CD14-positive monocyte (primary cell): ENCODE measurements around the gene UFSP1. TPM values are rescaled to one million over a fixed set of nuclear protein-coding genes. Genes with fewer than 3 reads are reported as not detected.

Source experiments
- DNase-seq, 3 donors: peaks; one replicate each; pipeline ENCODE4 v3.0.0-alpha.2; 2011 to 2022
- H2AFZ ChIP-seq: 2 replicates; pipeline ENCODE4 v1.6.0; 2012; ENCODE audit warnings: mild to moderate bottlenecking, low read depth, low read length, inconsistent platforms; ENCODE audit not compliant: insufficient read depth, poor library complexity, severe bottlenecking
- H3K27ac ChIP-seq, 2 donors: 1 replicate in 1 of 2; 2 replicates in 1 of 2; pipeline ENCODE4 v1.5.1; 2012 to 2013; ENCODE audit warnings: low read length in 2 of 2, control low read depth in 1 of 2, inconsistent platforms in 1 of 2, low read depth in 1 of 2, mild to moderate bottlenecking in 1 of 2
- H3K27me3 ChIP-seq, 2 donors: one replicate each; pipeline versions ENCODE4 v1.6.0 to v1.6.1; 2011 to 2013; ENCODE audit warnings: low read length in 2 of 2; ENCODE audit not compliant: control insufficient read depth in 2 of 2, insufficient read depth in 2 of 2
- H3K36me3 ChIP-seq, 2 donors: replicated peaks in 1 of 2; 1 replicate in 1 of 2; 2 replicates in 1 of 2; pipeline versions ENCODE4 v1.5.1 to v1.6.1; 2012 to 2013; ENCODE audit warnings: low read length in 2 of 2, control low read depth in 1 of 2, inconsistent platforms in 1 of 2, mild to moderate bottlenecking in 1 of 2; ENCODE audit not compliant: insufficient read depth in 2 of 2, control insufficient read depth in 1 of 2
- H3K4me1 ChIP-seq, 2 donors: 1 replicate in 1 of 2; 2 replicates in 1 of 2; pipeline versions ENCODE4 v1.5.1 to v1.6.1; 2012 to 2013; ENCODE audit warnings: low read length in 2 of 2, control low read depth in 1 of 2, inconsistent platforms in 1 of 2, mild to moderate bottlenecking in 1 of 2, moderate library complexity in 1 of 2; ENCODE audit not compliant: insufficient read depth in 2 of 2, control insufficient read depth in 1 of 2
- H3K4me2 ChIP-seq: replicated peaks from 2 replicates; pipeline ENCODE3; 2012; ENCODE audit warnings: low read length, moderate library complexity, mild to moderate bottlenecking; ENCODE audit not compliant: poor library complexity, severe bottlenecking; ENCODE audit errors: extremely low read depth
- H3K4me3 ChIP-seq, 3 experiments: fragments of 200-600 bp in 1 of 3; sonication (generic) in 1 of 3; replicated peaks in 1 of 3; 1 replicate in 2 of 3; 2 replicates in 1 of 3; pipeline ENCODE4 v1.5.1; 2011 to 2013; ENCODE audit warnings: low read length in 3 of 3, mild to moderate bottlenecking in 3 of 3, control low read depth in 2 of 3, low read depth in 2 of 3, inconsistent platforms in 1 of 3, moderate library complexity in 1 of 3
- H3K79me2 ChIP-seq: 2 replicates; pipeline ENCODE4 v1.6.0; 2012; ENCODE audit warnings: mild to moderate bottlenecking, control low read depth, inconsistent platforms, low read length, moderate library complexity; ENCODE audit not compliant: insufficient read depth
- H3K9ac ChIP-seq: 2 replicates; pipeline ENCODE4 v1.6.0; 2017; ENCODE audit warnings: low read length, mild to moderate bottlenecking; ENCODE audit not compliant: insufficient read depth, poor library complexity, severe bottlenecking
- H3K9me3 ChIP-seq, 2 donors: replicated peaks in 1 of 2; 1 replicate in 1 of 2; 2 replicates in 1 of 2; pipeline versions ENCODE4 v1.5.1 to v1.6.1; 2012 to 2013; ENCODE audit warnings: low read length in 2 of 2, control low read depth in 1 of 2; ENCODE audit not compliant: control insufficient read depth in 1 of 2, insufficient read depth in 1 of 2
- H4K20me1 ChIP-seq: 2 replicates; pipeline ENCODE4 v1.6.0; 2012; ENCODE audit warnings: mild to moderate bottlenecking, low read length, control low read depth, moderate library complexity; ENCODE audit not compliant: insufficient read depth
- H3K27ac Mint-ChIP-seq, 7 donors: one replicate each; pipeline ENCODE4 v1.8.0; 2020; ENCODE audit warnings: mild to moderate bottlenecking in 7 of 7, mixed read lengths in 7 of 7, moderate library complexity in 6 of 7, inconsistent platforms in 2 of 7
- H3K27me3 Mint-ChIP-seq, 3 donors: one replicate each; pipeline ENCODE4 v1.8.0; 2021 to 2022; ENCODE audit warnings: low read depth in 3 of 3, mild to moderate bottlenecking in 3 of 3, mixed read lengths in 3 of 3, moderate library complexity in 3 of 3, inconsistent platforms in 1 of 3
- H3K36me3 Mint-ChIP-seq, 2 donors: one replicate each; pipeline ENCODE4 v1.8.0; 2020; ENCODE audit warnings: mixed read lengths in 2 of 2, inconsistent platforms in 1 of 2, mild to moderate bottlenecking in 1 of 2
- H3K4me1 Mint-ChIP-seq: one replicate; pipeline ENCODE4 v1.8.0; 2020; ENCODE audit warnings: mild to moderate bottlenecking, mixed read lengths
- H3K4me3 Mint-ChIP-seq, 2 donors: one replicate each; pipeline ENCODE4 v1.8.0; 2020; ENCODE audit warnings: mild to moderate bottlenecking in 2 of 2, mixed read lengths in 2 of 2, moderate library complexity in 1 of 2
- H3K9me3 Mint-ChIP-seq, 7 donors: one replicate each; pipeline ENCODE4 v1.8.0; 2020 to 2022; ENCODE audit warnings: mixed read lengths in 7 of 7, mild to moderate bottlenecking in 6 of 7, moderate library complexity in 6 of 7, inconsistent platforms in 2 of 7
- CTCF ChIP-seq: fragments of 200-600 bp; IDR thresholded peaks from one replicate; pipeline ENCODE4 v1.8.0; 2022; ENCODE audit warnings: antibody characterized with exemption, mild to moderate bottlenecking
- WGBS: methylation state at CpG from one replicate; pipeline ENCODE4 v1.1.5; 2013; ENCODE audit warnings: missing lambda C conversion rate; ENCODE audit not compliant: insufficient coverage; 5-methylcytosine and 5-hydroxymethylcytosine counted together
- intact Hi-C, 2 donors: fragments of 100-400 bp; cut with micrococcal nuclease; formaldehyde crosslinking; loops; one replicate each; pipeline versions ENCODE4 v1.15.0 to v1.15.1; 2023
- polyA plus RNA-seq, 3 donors: library from polyadenylated mRNA; depleted of rRNA in 1 of 3; unstranded in 2 of 3; stranded (reverse) in 1 of 3; fragments of 300-500 nt in 2 of 3; fragments of >200 nt in 1 of 3; fragmentation: Illumina TruSeq in 2 of 3; gene quantifications; 1 replicate in 2 of 3; 2 replicates in 1 of 3; pipeline ENCODE4 v1.2.3, GENCODE V29; 2012 to 2021

Gene UFSP1
- polyA plus RNA-seq, 3 donors = 0.57 to 0.76 (median 0.57) TPM

GRCh38 chr7:100901921-100902332, 12.4 kb upstream of the UFSP1 start:
- peaks cover 2% of the 10 kb centered on the region for H3K4me1 Mint-ChIP-seq
- Histone ChIP-seq H3K36me3 (no peaks in the 10 kb centered on the region), H3K9ac (no peak overlapping the region), H3K4me1 (no peaks in the 10 kb centered on the region), H2AFZ (no peak overlapping the region), H3K9me3 (no peaks in the 10 kb centered on the region), H3K27me3 (peaks cover 0 to 26% of the 10 kb centered on the region in 2 donors), H4K20me1 (no peaks in the 10 kb centered on the region), H3K79me2 (no peaks in the 10 kb centered on the region), H3K4me2 (no peak overlapping the region), H3K27ac (no peak overlapping the region), H3K4me3 (no peak overlapping the region)
- no peak overlapping the region for H3K27ac Mint-ChIP-seq
- H3K27me3 Mint-ChIP-seq = peaks cover 33 to 49% (median 38%) of the 10 kb centered on the region in 3 donors
- no peak for DNase-seq
- WGBS = 94% methylated on average over 4 of the region's 5 CpGs
- H3K36me3 Mint-ChIP-seq = no peaks in the 10 kb centered on the region
- H3K4me3 Mint-ChIP-seq = no peak overlapping the region
- intact Hi-C loops = no loop called here
- no peak for TF ChIP-seq CTCF
- peaks cover 0 to 5% (median 0%) of the 10 kb centered on the region in 7 donors for H3K9me3 Mint-ChIP-seq

GRCh38 chr7:100900978-100901377, 11.5 kb upstream of the UFSP1 start:
- Mint-ChIP-seq H3K27me3 (peaks cover 38 to 57% (median 44%) of the 10 kb centered on the region in 3 donors), H3K4me1 (peaks cover 8% of the 10 kb centered on the region), H3K9me3 (peaks cover 0 to 8% (median 5%) of the 10 kb centered on the region in 7 donors), H3K36me3 (peaks cover 5% of the 10 kb centered on the region in 2 donors), H3K4me3 (no peak overlapping the region), H3K27ac (peak overlapping the region in 1 of 7 donors; percentile 52)
- Histone ChIP-seq H3K9ac (no peak overlapping the region), H4K20me1 (no peaks in the 10 kb centered on the region), H3K9me3 (peaks cover 0 to 4% of the 10 kb centered on the region in 2 donors), H3K4me2 (no peak overlapping the region), H3K4me1 (peaks cover 7 to 9% of the 10 kb centered on the region in 2 donors), H3K27ac (no peak overlapping the region), H3K36me3 (no peaks in the 10 kb centered on the region), H2AFZ (no peak overlapping the region), H3K79me2 (no peaks in the 10 kb centered on the region), H3K4me3 (no peak overlapping the region), H3K27me3 (peaks cover 5 to 33% of the 10 kb centered on the region in 2 donors)
- intact Hi-C loops = no loop called here
- no peak for TF ChIP-seq CTCF
- no peak for DNase-seq
- WGBS = no CpG with 5 or more reads among the region's 2 CpGs
